ENCODE results near the gene COG5. TPM values are rescaled to one million over a fixed set of nuclear protein-coding genes. Genes with fewer than 3 reads are reported as not detected.

Gene COG5
- total and polyA plus RNA-seq, 4 donors: 4.1 to 27.1 (median 8.4) TPM

GRCh38 chr7:107383203-107383602 lies 180.5 kb downstream of the COG5 start:
- Histone ChIP-seq H3K4me3 (ENCODE audit: low read depth in 1 of 3, low read length in 3 of 3) (no peak overlapping the region), H3K27me3 (ENCODE audit: control insufficient read depth in 4 of 4, insufficient read depth in 4 of 4, low read length in 3 of 4) (no peaks in the 10 kb centered on the region), H3K27ac (ENCODE audit: low read depth in 1 of 2, low read length in 2 of 2) (no peak overlapping the region), H3K4me1 (ENCODE audit: control insufficient read depth in 4 of 4, insufficient read depth in 4 of 4, low read length in 3 of 4) (no peaks in the 10 kb centered on the region), H3K9me3 (ENCODE audit: control insufficient read depth in 4 of 4, low read length in 3 of 4) (no peaks in the 10 kb centered on the region), H3K36me3 (ENCODE audit: control insufficient read depth in 4 of 4, insufficient read depth in 3 of 4, low read depth in 1 of 4, low read length in 3 of 4) (no peaks in the 10 kb centered on the region), H3K9ac (ENCODE audit: low read depth in 1 of 2, low read length in 2 of 2) (no peak overlapping the region)
- no peak for TF ChIP-seq ATF3 (IDR thresholded peaks at IDR 0.05)
- TF ChIP-seq FOXA2 (IDR thresholded peaks at IDR 0.05): no peak
- TF ChIP-seq GABPA (IDR thresholded peaks at IDR 0.05 in 1 of 2, conservative IDR thresholded peaks at IDR 0.05 in 1 of 2): no peak
- TF ChIP-seq EGR1 (IDR thresholded peaks at IDR 0.05; ENCODE audit: low read depth in 2 of 2): no peak
- no peak for TF ChIP-seq RXRA (IDR thresholded peaks at IDR 0.05)
- TF ChIP-seq SP1 (IDR thresholded peaks at IDR 0.05): no peak
- TF ChIP-seq TAF1 (conservative IDR thresholded peaks at IDR 0.05): no peak
- TF ChIP-seq CTCF (IDR thresholded peaks at IDR 0.05; ENCODE audit: low read depth, low read length, missing input control): no peak
- no peak for TF ChIP-seq MAX (IDR thresholded peaks at IDR 0.05)
- WGBS: 98% methylated on average over 4 of the region's 4 CpGs
- no peak for DNase-seq (ENCODE audit: low spot score)

- H3K4me3 ChIP-seq (ENCODE audit: low read depth in 1 of 3, low read length in 3 of 3): no peak overlapping the region
- H3K4me1 ChIP-seq (ENCODE audit: control insufficient read depth in 4 of 4, insufficient read depth in 4 of 4, low read length in 3 of 4): no peaks in the 10 kb centered on the region
- no peaks in the 10 kb centered on the region for H3K27me3 ChIP-seq (ENCODE audit: control insufficient read depth in 4 of 4, insufficient read depth in 4 of 4, low read length in 3 of 4)
- no peak for TF ChIP-seq CTCF (IDR thresholded peaks at IDR 0.05; ENCODE audit: low read depth, low read length, missing input control)
- TF ChIP-seq GABPA (IDR thresholded peaks at IDR 0.05 in 1 of 2, conservative IDR thresholded peaks at IDR 0.05 in 1 of 2): no peak
- no peak for TF ChIP-seq RXRA (IDR thresholded peaks at IDR 0.05)
- no peak for TF ChIP-seq REST (IDR thresholded peaks at IDR 0.05)
- TF ChIP-seq MAX (IDR thresholded peaks at IDR 0.05): no peak
- TF ChIP-seq NR2F2 (IDR thresholded peaks at IDR 0.05): no peak
- no peak for TF ChIP-seq FOXA1 (IDR thresholded peaks at IDR 0.05)
- TF ChIP-seq SP1 (IDR thresholded peaks at IDR 0.05): no peak
- no peak for TF ChIP-seq EGR1 (IDR thresholded peaks at IDR 0.05; ENCODE audit: low read depth in 2 of 2)
- TF ChIP-seq HNF4A (conservative IDR thresholded peaks at IDR 0.05): no peak
- TF ChIP-seq TAF1 (conservative IDR thresholded peaks at IDR 0.05): no peak
- TF ChIP-seq FOXA2 (IDR thresholded peaks at IDR 0.05): no peak
- TF ChIP-seq HNF4G (IDR thresholded peaks at IDR 0.05): no peak
- no peak for TF ChIP-seq ZBTB33 (IDR thresholded peaks at IDR 0.05)
- TF ChIP-seq RAD21 (IDR thresholded peaks at IDR 0.05): no peak
- WGBS: 71% methylated on average over 4 of the region's 4 CpGs
- H3K9ac ChIP-seq (ENCODE audit: low read depth in 1 of 2, low read length in 2 of 2): no peak overlapping the region
- no peaks in the 10 kb centered on the region for H3K36me3 ChIP-seq (ENCODE audit: control insufficient read depth in 4 of 4, insufficient read depth in 3 of 4, low read depth in 1 of 4, low read length in 3 of 4)
- no peak for DNase-seq (ENCODE audit: low spot score)
- no peaks in the 10 kb centered on the region for H3K9me3 ChIP-seq (ENCODE audit: control insufficient read depth in 4 of 4, low read length in 3 of 4)
- no peak overlapping the region for H3K27ac ChIP-seq (ENCODE audit: low read depth in 1 of 2, low read length in 2 of 2)
Measured at GRCh38 chr7:107381453-107381852, 182.3 kb downstream of the COG5 start.
